Loucy (cell line): ENCODE measurements around the gene JADE2.
A peak's percentile ranks its signal among the peaks of the same experiment; 100 is the strongest.

Source experiments
- H2AFZ ChIP-seq: fragments of 200-600 bp; sonication (generic); 2 replicates; pipeline ENCODE4 v1.6.0; 2016; ENCODE audit warnings: antibody characterized with exemption, mild to moderate bottlenecking, low read length, moderate library complexity
- H3F3A ChIP-seq: fragments of 200-600 bp; 2 replicates; pipeline ENCODE4 v1.6.0; 2016; ENCODE audit warnings: antibody characterized with exemption, low read depth, mild to moderate bottlenecking
- H3K27me3 ChIP-seq: fragments of 200-600 bp; sonication (generic); 2 replicates; pipeline ENCODE4 v1.6.1; 2014; ENCODE audit warnings: low read length, mild to moderate bottlenecking; ENCODE audit not compliant: insufficient read depth, poor library complexity, severe bottlenecking
- H3K36me3 ChIP-seq: fragments of 200-600 bp; sonication (generic); 2 replicates; pipeline ENCODE4 v1.6.1; 2016; ENCODE audit warnings: low read length; ENCODE audit not compliant: insufficient read depth
- H3K4me1 ChIP-seq: fragments of 200-600 bp; sonication (generic); 2 replicates; pipeline ENCODE4 v1.5.1; 2014; ENCODE audit warnings: low read length, mild to moderate bottlenecking; ENCODE audit not compliant: insufficient read depth, poor library complexity, severe bottlenecking
- H3K4me2 ChIP-seq: fragments of 200-600 bp; sonication (generic); 2 replicates; pipeline ENCODE4 v1.6.0; 2014; ENCODE audit warnings: antibody characterized with exemption, low read length, low read depth, mild to moderate bottlenecking; ENCODE audit not compliant: poor library complexity, severe bottlenecking
- H3K4me3 ChIP-seq: fragments of 200-600 bp; sonication (generic); 2 replicates; pipeline ENCODE4 v1.5.1; 2014; ENCODE audit warnings: low read length, mild to moderate bottlenecking, mixed read lengths; ENCODE audit not compliant: poor library complexity, severe bottlenecking
- H3K79me2 ChIP-seq: fragments of 200-600 bp; sonication (generic); 2 replicates; pipeline ENCODE4 v1.6.1; 2014; ENCODE audit warnings: low read length; ENCODE audit not compliant: insufficient read depth
- H3K9ac ChIP-seq: fragments of 200-600 bp; sonication (generic); 2 replicates; pipeline ENCODE4 v1.6.0; 2014; ENCODE audit warnings: mild to moderate bottlenecking, low read depth, low read length, moderate library complexity; ENCODE audit not compliant: poor library complexity, severe bottlenecking
- H3K9me2 ChIP-seq: fragments of 200-600 bp; sonication (generic); replicated peaks from 2 replicates; pipeline ENCODE4 v1.6.1; 2016; ENCODE audit warnings: low read depth, low read length, mixed read lengths
- H3K9me3 ChIP-seq: fragments of 200-600 bp; sonication (generic); 2 replicates; pipeline ENCODE4 v1.6.1; 2014; ENCODE audit warnings: mild to moderate bottlenecking, antibody characterized with exemption, low read length, low read depth; ENCODE audit not compliant: insufficient read depth
- H4K20me1 ChIP-seq: fragments of 200-600 bp; sonication (generic); 2 replicates; pipeline ENCODE4 v1.6.0; 2014; ENCODE audit warnings: antibody characterized with exemption, low read length, mild to moderate bottlenecking; ENCODE audit not compliant: insufficient read depth, poor library complexity, severe bottlenecking
- CTCF ChIP-seq: fragments of 200-600 bp; sonication (generic); conservative IDR thresholded peaks from 2 replicates; pipeline ENCODE4 v1.5.1; 2014; ENCODE audit warnings: mild to moderate bottlenecking, antibody characterized with exemption, low read length
- EZH2phosphoT487 ChIP-seq: fragments of 200-600 bp; IDR thresholded peaks from 2 replicates; pipeline ENCODE4 v1.6.1; 2018; ENCODE audit warnings: antibody characterized with exemption, mild to moderate bottlenecking, moderate library complexity, borderline replicate concordance

JADE2 gene

GRCh38 chr5:134503088-134503936, 22.2 kb upstream of the JADE2 start:
- no peak overlapping the region for H2AFZ ChIP-seq
- H3K9me2 ChIP-seq: no peaks in the 10 kb centered on the region
- H3K4me1 ChIP-seq: peaks cover 48% of the 10 kb centered on the region
- H3F3A ChIP-seq: peaks cover 12% of the 10 kb centered on the region; the same call in 1 of the 2 replicates
- no peaks in the 10 kb centered on the region for H4K20me1 ChIP-seq
- no peak for TF ChIP-seq EZH2phosphoT487
- TF ChIP-seq CTCF: no peak
- H3K79me2 ChIP-seq: no peaks in the 10 kb centered on the region
- H3K27me3 ChIP-seq: no peaks in the 10 kb centered on the region
- H3K9ac ChIP-seq: peak overlapping the region; percentile 69
- H3K36me3 ChIP-seq: no peaks in the 10 kb centered on the region
- H3K9me3 ChIP-seq: no peaks in the 10 kb centered on the region
- peak overlapping the region; percentile 42 for H3K4me3 ChIP-seq
- H3K4me2 ChIP-seq: peak overlapping the region; percentile 62

- Histone ChIP-seq H3K4me2 (peak overlapping the region; percentile 62), H4K20me1 (no peaks in the 10 kb centered on the region), H3K9ac (peak overlapping the region; percentile 69), H3K27me3 (no peaks in the 10 kb centered on the region), H2AFZ (no peak overlapping the region), H3K4me1 (peaks cover 48% of the 10 kb centered on the region), H3K9me3 (no peaks in the 10 kb centered on the region), H3F3A (peaks cover 12% of the 10 kb centered on the region; the same call in 1 of the 2 replicates), H3K9me2 (no peaks in the 10 kb centered on the region), H3K36me3 (no peaks in the 10 kb centered on the region), H3K79me2 (no peaks in the 10 kb centered on the region), H3K4me3 (peak overlapping the region; percentile 31)
- no peak for TF ChIP-seq EZH2phosphoT487
- no peak for TF ChIP-seq CTCF
These were observed 21.5 kb upstream of the JADE2 start for GRCh38 chr5:134503937-134504437.

GRCh38 chr5:134504629-134505300, 20.7 kb upstream of the JADE2 start:
- Histone ChIP-seq H2AFZ (no peak overlapping the region), H3K4me2 (peak overlapping the region; percentile 62), H3F3A (peaks cover 12% of the 10 kb centered on the region; the same call in 1 of the 2 replicates), H3K9me3 (no peaks in the 10 kb centered on the region), H3K27me3 (no peaks in the 10 kb centered on the region), H4K20me1 (no peaks in the 10 kb centered on the region), H3K9ac (peak overlapping the region; percentile 69), H3K9me2 (no peaks in the 10 kb centered on the region), H3K4me1 (peaks cover 53% of the 10 kb centered on the region), H3K79me2 (no peaks in the 10 kb centered on the region), H3K36me3 (no peaks in the 10 kb centered on the region), H3K4me3 (peak overlapping the region; percentile 31)
- no peak for TF ChIP-seq CTCF
- TF ChIP-seq EZH2phosphoT487: no peak
